HG03565 (cell line): ENCODE measurements around the gene LDAF1.
"Not testable (repeated sequence)": the region's sequence is repeated elsewhere in the genome, so short reads cannot be mapped to it uniquely, and the experiment has no call there.

ENCODE experiments used
- ATAC-seq: cut with Tn5 transposase; IDR thresholded peaks from one replicate; pipeline ENCODE4 v1.9.1; 2021; ENCODE audit warnings: mild to moderate bottlenecking, moderate library complexity; ENCODE audit not compliant: unreplicated experiment

The LDAF1 gene

GRCh38 chr16:21158208-21159110 is at the start of gene LDAF1:
Gene LDAF1, plus strand, starts transcription at chr16:21158674. Its CDS starts 2,509 bp downstream, at chr16:21161183.
- ATAC-seq = peak; percentile 73

GRCh38 chr16:21115551-21115950 is 42.9 kb upstream of the LDAF1 start:
- not testable (repeated sequence) for ATAC-seq

GRCh38 chr16:21116148-21116693 is 42.3 kb upstream of the LDAF1 start:
- no peak for ATAC-seq

GRCh38 chr16:21117567-21117966 is 40.9 kb upstream of the LDAF1 start:
- no peak for ATAC-seq

GRCh38 chr16:21120976-21121520 is 37.4 kb upstream of the LDAF1 start:
- no peak for ATAC-seq

- no peak for ATAC-seq
Observed at GRCh38 chr16:21125191-21125590, 33.3 kb upstream of the LDAF1 start.

- ATAC-seq = no peak
Observed at GRCh38 chr16:21126518-21126917, 32.0 kb upstream of the LDAF1 start.

GRCh38 chr16:21128991-21129390 is 29.5 kb upstream of the LDAF1 start:
- no peak for ATAC-seq

- ATAC-seq = no peak
Observed at GRCh38 chr16:21130811-21131210, 27.7 kb upstream of the LDAF1 start.

GRCh38 chr16:21134053-21134452 is 24.4 kb upstream of the LDAF1 start:
- no peak for ATAC-seq

GRCh38 chr16:21145738-21146137 is 12.7 kb upstream of the LDAF1 start:
- no peak for ATAC-seq

- no peak for ATAC-seq
Observed at GRCh38 chr16:21150375-21151001, 8.0 kb upstream of the LDAF1 start, which contains the start of gene DNAH3. Gene DNAH3, minus strand, starts transcription at chr16:21150846. Its CDS starts 527 bp downstream, at chr16:21150319.

GRCh38 chr16:21152160-21153030 is 6.1 kb upstream of the LDAF1 start:
- not testable (repeated sequence) for ATAC-seq

GRCh38 chr16:21153124-21153729 is 5.2 kb upstream of the LDAF1 start:
- not testable (repeated sequence) for ATAC-seq

GRCh38 chr16:21156011-21156410 is 2.5 kb upstream of the LDAF1 start:
- ATAC-seq = not testable (repeated sequence)

- ATAC-seq = no peak
Observed at GRCh38 chr16:21156767-21157467, 1.6 kb upstream of the LDAF1 start.

GRCh38 chr16:21157632-21158031 is 842 bp upstream of the LDAF1 start:
- ATAC-seq = no peak

GRCh38 chr16:21159281-21159951 is 942 bp downstream of the LDAF1 start:
- no peak for ATAC-seq

GRCh38 chr16:21160276-21160675 is 1.8 kb downstream of the LDAF1 start:
- ATAC-seq = no peak
